ENCODE data around the gene MEF2C. TPM values are rescaled to one million over a fixed set of nuclear protein-coding genes. Genes with fewer than 3 reads are reported as not detected.
A peak's percentile ranks its signal among the peaks of the same experiment; 100 is the strongest.

MEF2C gene
- total and polyA plus RNA-seq, 4 donors, result 2.8 to 15.9 (median 10.1) TPM

DNA sequence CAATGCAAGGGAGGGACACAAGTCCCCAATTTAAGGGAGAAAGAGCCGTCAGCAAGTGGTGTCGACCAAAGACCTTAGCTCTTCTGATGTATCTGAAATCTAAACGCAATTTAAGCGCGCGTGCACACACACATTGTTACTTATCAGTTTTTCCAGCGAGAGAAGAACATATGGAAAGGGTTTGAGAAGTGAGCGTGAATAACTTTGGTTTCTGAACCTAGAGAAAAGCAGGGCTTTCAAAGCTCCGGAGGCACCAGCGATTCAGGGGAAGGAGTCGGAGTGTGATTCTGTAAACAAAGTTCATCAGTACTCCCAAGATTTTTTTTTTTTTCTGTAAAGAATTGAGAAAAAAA is 191.8 kb downstream of the MEF2C start (continued):
- TF ChIP-seq, protein P1, sequence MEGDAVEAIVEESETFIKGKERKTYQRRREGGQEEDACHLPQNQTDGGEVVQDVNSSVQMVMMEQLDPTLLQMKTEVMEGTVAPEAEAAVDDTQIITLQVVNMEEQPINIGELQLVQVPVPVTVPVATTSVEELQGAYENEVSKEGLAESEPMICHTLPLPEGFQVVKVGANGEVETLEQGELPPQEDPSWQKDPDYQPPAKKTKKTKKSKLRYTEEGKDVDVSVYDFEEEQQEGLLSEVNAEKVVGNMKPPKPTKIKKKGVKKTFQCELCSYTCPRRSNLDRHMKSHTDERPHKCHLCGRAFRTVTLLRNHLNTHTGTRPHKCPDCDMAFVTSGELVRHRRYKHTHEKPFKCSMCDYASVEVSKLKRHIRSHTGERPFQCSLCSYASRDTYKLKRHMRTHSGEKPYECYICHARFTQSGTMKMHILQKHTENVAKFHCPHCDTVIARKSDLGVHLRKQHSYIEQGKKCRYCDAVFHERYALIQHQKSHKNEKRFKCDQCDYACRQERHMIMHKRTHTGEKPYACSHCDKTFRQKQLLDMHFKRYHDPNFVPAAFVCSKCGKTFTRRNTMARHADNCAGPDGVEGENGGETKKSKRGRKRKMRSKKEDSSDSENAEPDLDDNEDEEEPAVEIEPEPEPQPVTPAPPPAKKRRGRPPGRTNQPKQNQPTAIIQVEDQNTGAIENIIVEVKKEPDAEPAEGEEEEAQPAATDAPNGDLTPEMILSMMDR (IDR thresholded peaks at IDR 0.05; ENCODE audit: low read depth, low read length, missing input control), result no peak
- no peak for TF ChIP-seq TAF1 (conservative IDR thresholded peaks at IDR 0.05)

DNA sequence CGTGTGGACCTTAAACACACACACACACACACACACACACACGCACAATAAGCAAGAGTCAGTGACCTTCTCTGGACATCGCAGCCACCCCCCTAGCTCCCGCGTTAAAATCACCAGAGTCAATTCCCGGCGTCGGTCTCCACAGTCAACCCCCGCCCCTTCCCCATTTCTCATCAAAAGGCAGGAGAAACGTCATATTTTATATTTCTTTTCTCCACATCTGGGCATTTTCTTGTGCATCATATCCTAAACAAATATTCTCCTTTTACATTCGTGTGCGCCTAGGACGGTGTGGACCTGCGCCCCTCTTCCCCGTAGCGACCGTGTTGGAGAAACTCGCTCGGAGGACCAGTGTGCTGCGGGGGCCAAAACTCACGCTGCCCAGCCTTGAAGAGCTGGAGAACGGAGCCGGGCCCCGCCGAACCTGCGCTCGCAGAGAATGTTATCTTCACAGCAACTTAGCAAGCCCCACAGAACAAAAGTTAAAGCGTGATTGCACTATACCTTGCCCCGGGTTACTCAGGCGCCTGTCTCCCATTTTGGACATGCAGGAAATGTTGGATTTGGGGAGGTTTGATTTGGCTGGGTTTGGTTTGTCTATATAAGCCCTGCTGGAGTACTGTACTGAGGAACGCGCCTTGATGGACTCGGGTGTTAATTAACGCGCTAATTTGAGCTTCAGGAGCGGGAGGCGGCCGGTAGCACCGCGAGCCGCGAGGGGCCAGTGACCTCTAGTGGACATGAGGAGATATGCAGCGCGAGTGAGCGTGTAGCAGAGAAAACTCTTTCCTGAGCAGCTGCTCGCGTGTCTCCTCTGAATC is 192.4 kb downstream of the MEF2C start:
- H3K27ac ChIP-seq (ENCODE audit: low read depth in 1 of 2, low read length in 2 of 2), result no peak overlapping the region
- H3K9me3 ChIP-seq (ENCODE audit: control insufficient read depth in 4 of 4, low read length in 3 of 4), result no peaks in the 10 kb centered on the region
- peaks cover 6 to 29% (median 14%) of the 10 kb centered on the region in 4 donors for H3K4me1 ChIP-seq (ENCODE audit: control insufficient read depth in 4 of 4, insufficient read depth in 4 of 4, low read length in 3 of 4)
- peak; percentile 92 to 94 for TF ChIP-seq RAD21 (IDR thresholded peaks at IDR 0.05)
- TF ChIP-seq, protein P2, sequence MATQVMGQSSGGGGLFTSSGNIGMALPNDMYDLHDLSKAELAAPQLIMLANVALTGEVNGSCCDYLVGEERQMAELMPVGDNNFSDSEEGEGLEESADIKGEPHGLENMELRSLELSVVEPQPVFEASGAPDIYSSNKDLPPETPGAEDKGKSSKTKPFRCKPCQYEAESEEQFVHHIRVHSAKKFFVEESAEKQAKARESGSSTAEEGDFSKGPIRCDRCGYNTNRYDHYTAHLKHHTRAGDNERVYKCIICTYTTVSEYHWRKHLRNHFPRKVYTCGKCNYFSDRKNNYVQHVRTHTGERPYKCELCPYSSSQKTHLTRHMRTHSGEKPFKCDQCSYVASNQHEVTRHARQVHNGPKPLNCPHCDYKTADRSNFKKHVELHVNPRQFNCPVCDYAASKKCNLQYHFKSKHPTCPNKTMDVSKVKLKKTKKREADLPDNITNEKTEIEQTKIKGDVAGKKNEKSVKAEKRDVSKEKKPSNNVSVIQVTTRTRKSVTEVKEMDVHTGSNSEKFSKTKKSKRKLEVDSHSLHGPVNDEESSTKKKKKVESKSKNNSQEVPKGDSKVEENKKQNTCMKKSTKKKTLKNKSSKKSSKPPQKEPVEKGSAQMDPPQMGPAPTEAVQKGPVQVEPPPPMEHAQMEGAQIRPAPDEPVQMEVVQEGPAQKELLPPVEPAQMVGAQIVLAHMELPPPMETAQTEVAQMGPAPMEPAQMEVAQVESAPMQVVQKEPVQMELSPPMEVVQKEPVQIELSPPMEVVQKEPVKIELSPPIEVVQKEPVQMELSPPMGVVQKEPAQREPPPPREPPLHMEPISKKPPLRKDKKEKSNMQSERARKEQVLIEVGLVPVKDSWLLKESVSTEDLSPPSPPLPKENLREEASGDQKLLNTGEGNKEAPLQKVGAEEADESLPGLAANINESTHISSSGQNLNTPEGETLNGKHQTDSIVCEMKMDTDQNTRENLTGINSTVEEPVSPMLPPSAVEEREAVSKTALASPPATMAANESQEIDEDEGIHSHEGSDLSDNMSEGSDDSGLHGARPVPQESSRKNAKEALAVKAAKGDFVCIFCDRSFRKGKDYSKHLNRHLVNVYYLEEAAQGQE (IDR thresholded peaks at IDR 0.05), result no peak
- TF ChIP-seq, protein P1 (IDR thresholded peaks at IDR 0.05; ENCODE audit: low read depth, low read length, missing input control), result peak; percentile 92
- TF ChIP-seq HNF4G (IDR thresholded peaks at IDR 0.05), result no peak
- no peak for TF ChIP-seq EGR1 (IDR thresholded peaks at IDR 0.05; ENCODE audit: low read depth in 2 of 2)
- 4% methylated on average over 47 of the region's 47 CpGs for WGBS
- DNase-seq (ENCODE audit: low spot score), result peak; percentile 68
- no peak overlapping the region for H3K9ac ChIP-seq (ENCODE audit: low read depth in 1 of 2, low read length in 2 of 2)
- peak overlapping the region in 2 of 3 donors; percentile 4 to 23 for H3K4me3 ChIP-seq (ENCODE audit: low read depth in 1 of 3, low read length in 3 of 3)
- H3K36me3 ChIP-seq (ENCODE audit: control insufficient read depth in 4 of 4, insufficient read depth in 3 of 4, low read depth in 1 of 4, low read length in 3 of 4), result no peaks in the 10 kb centered on the region
- H3K27me3 ChIP-seq (ENCODE audit: control insufficient read depth in 4 of 4, insufficient read depth in 4 of 4, low read length in 3 of 4), result peaks cover 4 to 64% (median 31%) of the 10 kb centered on the region in 4 donors

DNA sequence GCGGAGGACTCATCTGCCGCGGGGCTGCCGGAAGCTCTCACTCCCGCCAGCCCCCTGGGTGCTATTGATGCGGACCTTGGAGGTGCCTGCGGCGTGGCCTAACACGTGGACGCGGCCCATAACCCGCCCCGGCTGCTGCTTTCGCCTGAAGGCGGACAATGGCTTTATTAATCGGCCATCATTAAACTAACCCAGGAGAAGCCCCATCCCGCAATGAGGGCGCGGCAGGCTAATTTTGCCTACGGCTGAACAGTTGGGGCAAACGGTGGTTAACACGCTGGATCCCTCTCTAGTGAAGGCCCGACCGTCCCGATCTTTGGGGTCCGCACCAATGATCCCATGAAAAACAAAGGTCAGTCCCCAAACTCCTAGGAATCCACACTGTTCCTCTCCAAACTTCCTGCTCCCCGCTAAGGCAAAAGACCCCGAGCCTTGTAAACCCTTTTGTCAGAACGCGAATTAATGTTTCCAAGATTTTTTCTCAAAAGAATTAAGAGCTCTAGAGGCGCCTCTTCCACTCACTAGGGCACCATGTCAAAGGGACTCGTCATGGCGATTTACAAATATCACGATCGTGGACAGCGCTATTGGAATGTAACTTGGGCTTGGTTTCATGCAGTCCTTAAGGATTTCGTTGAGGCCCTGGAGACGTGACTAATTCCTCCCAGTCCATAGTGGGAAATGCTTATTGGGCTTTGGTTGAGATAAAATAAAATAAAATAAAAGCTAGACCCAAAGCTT is 193.1 kb downstream of the MEF2C start:
- no peak for DNase-seq (ENCODE audit: low spot score)
- H3K9me3 ChIP-seq (ENCODE audit: control insufficient read depth in 4 of 4, low read length in 3 of 4), result no peaks in the 10 kb centered on the region
- no peaks in the 10 kb centered on the region for H3K36me3 ChIP-seq (ENCODE audit: control insufficient read depth in 4 of 4, insufficient read depth in 3 of 4, low read depth in 1 of 4, low read length in 3 of 4)
- peaks cover 4 to 62% (median 32%) of the 10 kb centered on the region in 4 donors for H3K27me3 ChIP-seq (ENCODE audit: control insufficient read depth in 4 of 4, insufficient read depth in 4 of 4, low read length in 3 of 4)
- TF ChIP-seq, protein P1 (IDR thresholded peaks at IDR 0.05; ENCODE audit: low read depth, low read length, missing input control), result no peak
- TF ChIP-seq YY1 (IDR thresholded peaks at IDR 0.05) (no peak), HNF4G (IDR thresholded peaks at IDR 0.05) (no peak), FOXA2 (IDR thresholded peaks at IDR 0.05) (no peak)
- peaks cover 8 to 28% (median 12%) of the 10 kb centered on the region in 4 donors for H3K4me1 ChIP-seq (ENCODE audit: control insufficient read depth in 4 of 4, insufficient read depth in 4 of 4, low read length in 3 of 4)
- 9% methylated on average over 38 of the region's 38 CpGs for WGBS
- no peak overlapping the region for H3K27ac ChIP-seq (ENCODE audit: low read depth in 1 of 2, low read length in 2 of 2)
- no peak overlapping the region for H3K9ac ChIP-seq (ENCODE audit: low read depth in 1 of 2, low read length in 2 of 2)
- H3K4me3 ChIP-seq (ENCODE audit: low read depth in 1 of 3, low read length in 3 of 3), result no peak overlapping the region
